ENCODE results near the gene OVOL3.

The OVOL3 gene

GRCh38 chr19:36110487-36111199 lies at the start of gene OVOL3:
Gene OVOL3 (plus strand): TSS chr19:36111143. CDS start chr19:36111203, 60 bp downstream.
- no peak for TF ChIP-seq CTCF (IDR thresholded peaks at IDR 0.05)

- TF ChIP-seq CTCF (IDR thresholded peaks at IDR 0.05) = no peak
Measured at GRCh38 chr19:36061367-36061766, 49.6 kb upstream of the OVOL3 start.

GRCh38 chr19:36064826-36065225 lies 46.1 kb upstream of the OVOL3 start:
- no peak for TF ChIP-seq CTCF (IDR thresholded peaks at IDR 0.05)

- no peak for TF ChIP-seq CTCF (IDR thresholded peaks at IDR 0.05)
Measured at GRCh38 chr19:36067681-36068080, 43.3 kb upstream of the OVOL3 start.

- no peak for TF ChIP-seq CTCF (IDR thresholded peaks at IDR 0.05)
Measured at GRCh38 chr19:36072081-36072480, 38.9 kb upstream of the OVOL3 start.

- no peak for TF ChIP-seq CTCF (IDR thresholded peaks at IDR 0.05)
Measured at GRCh38 chr19:36073121-36073876, 37.6 kb upstream of the OVOL3 start.

- TF ChIP-seq CTCF (IDR thresholded peaks at IDR 0.05) = no peak
Measured at GRCh38 chr19:36079389-36079945, 31.5 kb upstream of the OVOL3 start.
